B cell (primary cell): ENCODE measurements around the gene TMEM97. TPM values are rescaled to one million over a fixed set of nuclear protein-coding genes. Genes with fewer than 3 reads are reported as not detected.

Experiments
- ATAC-seq: fragments of 200-7000 bp; cut with Tn5 transposase; one replicate; pipeline ENCODE4 v1.10.0; 2021; ENCODE audit warnings: low read depth, mild to moderate bottlenecking, moderate number of reproducible peaks, moderate library complexity
- CTCF ChIA-PET: fragments of 350-600 bp; sonication (Branson Sonifier 250); formaldehyde crosslinking; loops from one replicate; lab custom pipeline; 2021; ENCODE audit warnings: antibody characterized with exemption, inconsistent platforms; lab: Charles Lee
- POLR2A ChIA-PET: fragments of 350-600 bp; sonication (Branson Sonifier 250); formaldehyde crosslinking; loops from one replicate; lab custom pipeline; 2021; ENCODE audit warnings: antibody characterized with exemption; lab: Charles Lee
- DNase-seq: peaks from one replicate; pipeline ENCODE4 v3.0.0; 2013
- H2AFZ ChIP-seq: 2 replicates; pipeline ENCODE4 v1.6.1; 2012; ENCODE audit warnings: mild to moderate bottlenecking, low read depth, low read length; ENCODE audit not compliant: insufficient read depth, poor library complexity, severe bottlenecking
- H3K27ac ChIP-seq, 2 donors: 1 replicate in 1 of 2; 2 replicates in 1 of 2; pipeline ENCODE4 v1.5.1; 2012 to 2013; ENCODE audit warnings: low read length in 2 of 2, mild to moderate bottlenecking in 2 of 2, moderate library complexity in 1 of 2
- H3K27me3 ChIP-seq, 4 experiments: fragments of 200-600 bp in 1 of 4; sonication (generic) in 1 of 4; replicated peaks in 1 of 4; 1 replicate in 2 of 4; 2 replicates in 2 of 4; pipeline versions ENCODE4 v1.6.1 to v1.7.0; 2013 to 2016; ENCODE audit warnings: low read length in 3 of 4, mild to moderate bottlenecking in 2 of 4, mixed read lengths in 1 of 4, moderate library complexity in 1 of 4; ENCODE audit not compliant: insufficient read depth in 4 of 4, control insufficient read depth in 3 of 4; ENCODE audit errors: control extremely low read depth in 1 of 4
- H3K36me3 ChIP-seq, 2 experiments: replicated peaks in 1 of 2; 1 replicate in 1 of 2; 2 replicates in 1 of 2; pipeline versions ENCODE4 v1.6.1 to v1.7.1; 2013; ENCODE audit warnings: low read length in 1 of 2; ENCODE audit not compliant: insufficient read depth in 2 of 2, control insufficient read depth in 1 of 2; ENCODE audit errors: control extremely low read depth in 1 of 2, extremely low read depth in 1 of 2
- H3K4me1 ChIP-seq, 2 donors: fragments of 200-600 bp in 1 of 2; sonication (generic) in 1 of 2; 1 replicate in 1 of 2; 2 replicates in 1 of 2; pipeline versions ENCODE4 v1.5.1 to v1.6.1; 2013 to 2017; ENCODE audit warnings: low read length in 2 of 2; ENCODE audit not compliant: control insufficient read depth in 2 of 2, insufficient read depth in 2 of 2
- H3K4me2 ChIP-seq: replicated peaks from 2 replicates; pipeline ENCODE3; 2012; ENCODE audit warnings: mild to moderate bottlenecking, low read depth, low read length; ENCODE audit not compliant: poor library complexity, severe bottlenecking
- H3K4me3 ChIP-seq, 5 experiments: fragments of 200-600 bp in 1 of 5; sonication (generic) in 1 of 5; 1 replicate in 3 of 5; 2 replicates in 2 of 5; pipeline versions ENCODE4 v1.5.1 to v1.7.0; 2011 to 2016; ENCODE audit warnings: low read length in 4 of 5, mild to moderate bottlenecking in 4 of 5, low read depth in 2 of 5, control low read depth in 1 of 5, moderate library complexity in 1 of 5; ENCODE audit not compliant: insufficient read depth in 1 of 5; ENCODE audit errors: control extremely low read depth in 1 of 5, extremely low read depth in 1 of 5
- H3K79me2 ChIP-seq: fragments of 200-600 bp; sonication (generic); one replicate; pipeline ENCODE4 v1.6.0; 2016; ENCODE audit warnings: low read length; ENCODE audit not compliant: control insufficient read depth, insufficient read depth
- H3K9ac ChIP-seq: fragments of 200-600 bp; sonication (generic); 2 replicates; pipeline ENCODE4 v1.6.1; 2017; ENCODE audit warnings: mild to moderate bottlenecking, low read length, moderate library complexity
- H3K9me3 ChIP-seq, 3 donors: one replicate each; pipeline versions ENCODE4 v1.6.1 to v1.7.1; 2013; ENCODE audit warnings: low read length in 2 of 3; ENCODE audit not compliant: control insufficient read depth in 2 of 3, insufficient read depth in 1 of 3; ENCODE audit errors: control extremely low read depth in 1 of 3
- H4K20me1 ChIP-seq: 2 replicates; pipeline ENCODE4 v1.6.0; 2012; ENCODE audit warnings: mild to moderate bottlenecking, low read length; ENCODE audit not compliant: insufficient read depth, control insufficient read depth, poor library complexity, severe bottlenecking
- H3K27ac Mint-ChIP-seq: one replicate; pipeline ENCODE4 v1.8.0; 2021; ENCODE audit warnings: mixed read lengths
- H3K27me3 Mint-ChIP-seq: one replicate; pipeline ENCODE4 v1.8.0; 2021; ENCODE audit warnings: mixed read lengths
- H3K4me1 Mint-ChIP-seq: one replicate; pipeline ENCODE4 v1.8.0; 2021; ENCODE audit warnings: mixed read lengths
- H3K4me3 Mint-ChIP-seq: one replicate; pipeline ENCODE4 v1.8.0; 2021; ENCODE audit warnings: mixed read lengths
- H3K9me3 Mint-ChIP-seq: one replicate; pipeline ENCODE4 v1.8.0; 2022; ENCODE audit warnings: mixed read lengths; ENCODE audit not compliant: insufficient read depth
- CTCF ChIP-seq: fragments of 200-600 bp; IDR thresholded peaks from one replicate; pipeline ENCODE4 v1.8.0; 2022; ENCODE audit warnings: antibody characterized with exemption, mild to moderate bottlenecking
- EZH2 ChIP-seq: IDR thresholded peaks from 2 replicates; pipeline ENCODE4 v1.6.1; 2012; ENCODE audit warnings: borderline replicate concordance, low read depth, mild to moderate bottlenecking, moderate library complexity, low read length; ENCODE audit not compliant: insufficient read depth, poor library complexity, severe bottlenecking
- WGBS: methylation state at CpG from one replicate; pipeline ENCODE4 v1.1.5; 2013; ENCODE audit warnings: missing lambda C conversion rate; ENCODE audit not compliant: insufficient coverage; 5-methylcytosine and 5-hydroxymethylcytosine counted together
- intact Hi-C: fragments of 100-400 bp; cut with micrococcal nuclease; formaldehyde crosslinking; loops from one replicate; pipeline ENCODE4 v1.10.0; 2022
- polyA plus RNA-seq: library from polyadenylated mRNA; depleted of rRNA; stranded (reverse); fragments of >200 nt; gene quantifications from 2 replicates; pipeline ENCODE4 v1.2.3, GENCODE V29; 2012
- total RNA-seq, 2 donors: library from RNA; stranded (reverse); fragments of 120-200 nt in 1 of 2; gene quantifications; 1 replicate in 1 of 2; 2 replicates in 1 of 2; pipeline versions ENCODE4 v1.2.3 to v1.2.4, GENCODE V29; 2013 to 2022

The TMEM97 gene
- total and polyA plus RNA-seq, 2 donors (not counting 1 experiment from before 2014, with no cell fraction given): 1.6 to 6.4 TPM

DNA sequence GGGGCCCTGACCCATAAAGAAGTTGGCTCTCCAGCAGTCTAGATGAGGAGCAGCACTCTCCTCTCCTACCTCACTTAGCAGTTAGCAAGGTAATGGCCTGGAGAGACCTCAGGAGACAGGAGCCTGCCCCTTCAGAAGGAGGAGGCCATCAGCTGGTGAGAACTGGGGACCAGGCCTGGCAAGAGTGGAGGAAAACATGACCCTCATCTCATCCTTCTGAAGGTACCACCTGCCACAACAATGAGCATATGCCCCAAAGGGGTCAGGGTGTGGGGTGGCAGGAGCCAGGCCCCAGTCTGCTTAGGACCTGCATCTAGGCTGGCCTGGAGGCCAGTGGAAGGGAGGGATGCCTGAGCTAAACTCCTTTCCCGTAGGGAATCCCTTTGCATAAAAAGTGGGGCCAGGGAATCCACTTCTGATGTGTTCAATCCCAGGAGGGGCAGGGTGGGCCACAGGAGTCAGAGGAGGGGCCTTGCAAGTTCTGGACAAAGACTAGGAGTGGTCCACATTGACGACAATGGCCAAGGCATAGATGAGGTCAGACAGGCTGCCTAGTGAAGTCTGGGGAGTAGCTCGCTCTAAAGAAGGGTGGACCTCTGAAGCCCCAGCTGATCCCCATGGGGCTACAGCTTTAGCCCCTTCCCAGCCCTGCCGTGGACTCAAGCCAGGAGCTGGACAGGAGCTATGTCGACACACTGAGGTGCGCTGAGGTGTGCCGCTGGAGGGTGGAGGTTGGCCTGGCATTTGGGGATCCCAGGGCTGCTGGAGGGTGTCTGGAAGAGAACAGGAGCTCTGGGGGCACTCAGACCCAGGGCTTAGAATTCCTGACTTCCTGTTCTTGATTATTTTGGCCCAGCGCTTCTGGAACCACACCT, 45.0 kb downstream of the TMEM97 start:
- WGBS: 97% methylated on average over 8 of the region's 8 CpGs
- TF ChIP-seq CTCF: no peak
- TF ChIP-seq EZH2: no peak
- Histone ChIP-seq H3K9ac (no peak overlapping the region), H3K79me2 (peaks cover 3% of the 10 kb centered on the region), H3K36me3 (peaks cover 0 to 54% of the 10 kb centered on the region in 2 experiments), H3K4me1 (no peaks in the 10 kb centered on the region), H2AFZ (no peak overlapping the region), H3K9me3 (no peaks in the 10 kb centered on the region), H4K20me1 (peaks cover 12% of the 10 kb centered on the region), H3K27ac (no peak overlapping the region), H3K4me2 (no peak overlapping the region), H3K4me3 (no peak overlapping the region), H3K27me3 (no peaks in the 10 kb centered on the region)
- ATAC-seq: no peak
- Mint-ChIP-seq H3K4me3 (no peak overlapping the region), H3K27ac (no peak overlapping the region), H3K4me1 (no peaks in the 10 kb centered on the region), H3K27me3 (no peaks in the 10 kb centered on the region), H3K9me3 (no peaks in the 10 kb centered on the region)
- ChIA-PET CTCF (interaction anchor here (0.5 to 1.5 kb wide), 2 partner anchors 29 to 195 kb away, joined by 3 read pairs; partner anchors contain the start of genes IFT20 and TNFAIP1), POLR2A (no interaction called here)
- intact Hi-C loops: no loop called here
- no peak for DNase-seq
